HS-5 (cell line): ENCODE measurements around the gene TET2.

Source experiments
- DNase-seq: peaks from one replicate; pipeline ENCODE4 v3.0.0-alpha.2; 2012; ENCODE audit warnings: low read depth

TET2 gene

GRCh38 chr4:105140684-105141490 lies 5.8 kb upstream of the TET2 start:
- no peak for DNase-seq

DNA sequence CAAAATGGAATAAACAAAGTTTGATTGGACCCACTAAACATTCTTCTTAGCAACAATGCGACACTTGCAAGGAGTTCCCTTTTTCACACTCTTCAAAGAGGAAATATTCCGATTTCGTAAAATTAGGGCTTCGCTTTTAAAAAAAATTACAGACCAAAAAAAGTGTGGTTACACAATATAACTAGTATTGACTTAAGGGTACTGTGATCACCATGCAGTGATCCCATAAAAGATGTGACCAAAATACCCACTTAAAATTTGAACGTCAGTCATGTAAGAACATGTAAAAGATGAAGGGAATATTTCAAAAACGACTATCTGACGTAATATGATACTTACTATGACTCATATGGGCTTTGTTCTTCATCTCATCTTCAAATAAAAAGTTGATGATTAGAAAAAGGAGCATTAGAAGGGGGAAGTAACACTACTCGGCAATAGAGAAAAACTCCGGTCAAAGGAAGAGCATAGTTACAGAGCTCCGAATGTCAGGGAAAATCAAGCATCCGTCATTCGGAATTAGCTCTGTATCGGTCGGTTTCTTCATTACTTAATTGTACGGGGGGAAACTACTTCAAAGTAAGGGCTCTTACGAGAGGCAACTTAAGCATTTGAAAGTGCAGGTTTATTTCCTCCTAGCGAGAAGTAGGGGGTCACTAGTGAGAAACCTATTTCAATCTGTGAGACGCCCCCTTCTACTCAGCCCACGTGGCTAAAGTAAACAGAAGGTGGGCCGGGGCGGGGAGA lies 1.3 kb upstream of the TET2 start:
- no peak for DNase-seq

DNA sequence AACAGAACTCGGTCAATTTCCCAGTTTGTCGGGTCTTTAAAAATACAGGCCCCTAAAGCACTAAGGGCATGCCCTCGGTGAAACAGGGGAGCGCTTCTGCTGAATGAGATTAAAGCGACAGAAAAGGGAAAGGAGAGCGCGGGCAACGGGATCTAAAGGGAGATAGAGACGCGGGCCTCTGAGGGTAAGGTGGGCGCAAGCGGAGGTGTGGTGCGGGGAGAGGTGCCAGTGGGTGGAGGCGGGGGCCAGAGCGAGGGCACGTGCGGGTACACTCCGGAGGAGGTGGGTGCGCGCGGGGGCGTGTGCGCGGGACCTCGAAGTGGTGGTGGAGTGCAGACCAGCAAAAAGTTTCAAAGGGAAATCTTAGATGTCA lies 787 bp upstream of the TET2 start:
- DNase-seq, result no peak

- DNase-seq, result no peak
Measured at GRCh38 chr4:105147016-105147552, 408 bp downstream of the TET2 start.

GRCh38 chr4:105147553-105148161 lies 981 bp downstream of the TET2 start:
- DNase-seq, result no peak

DNA sequence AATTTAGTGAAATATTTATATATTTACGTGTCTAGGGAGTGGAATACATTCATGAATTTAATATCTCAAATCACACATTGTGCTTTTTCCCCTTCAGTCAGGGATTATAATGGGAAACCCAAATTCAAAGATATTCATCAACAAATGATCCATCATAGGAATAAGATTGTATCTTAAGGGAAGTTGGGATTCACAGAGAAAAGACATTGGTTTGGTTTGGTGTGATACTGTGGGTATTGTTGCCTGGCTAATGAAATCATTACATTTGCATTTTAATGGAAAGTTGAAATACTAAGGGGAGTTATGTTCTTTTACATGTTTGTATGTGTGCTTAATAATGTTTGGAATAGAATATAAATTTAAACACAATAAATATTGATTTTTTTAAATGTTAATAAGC lies 1.7 kb downstream of the TET2 start:
- no peak for DNase-seq

DNA sequence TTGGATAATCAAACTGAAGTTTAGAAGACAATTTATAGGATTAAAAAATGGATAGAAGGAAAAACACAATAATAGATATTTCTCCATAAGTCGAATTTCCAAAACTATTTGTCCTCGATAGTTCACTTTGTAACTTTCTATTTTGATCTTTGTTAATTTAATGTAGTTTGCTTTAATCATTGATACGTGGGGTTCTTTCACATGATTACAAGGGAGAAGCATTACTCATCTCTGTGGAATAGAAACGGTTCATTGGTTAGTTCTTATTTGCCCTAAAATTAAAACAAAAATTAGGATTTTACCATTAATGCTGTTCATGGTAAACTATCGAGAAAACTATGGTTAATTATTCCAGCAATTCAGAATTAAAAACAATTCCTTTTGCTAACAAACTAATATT lies 2.1 kb downstream of the TET2 start:
- no peak for DNase-seq

- no peak for DNase-seq
Measured at GRCh38 chr4:105149771-105150170, 3.1 kb downstream of the TET2 start.

- DNase-seq, result no peak
Measured at GRCh38 chr4:105150503-105150902, 3.8 kb downstream of the TET2 start.

DNA sequence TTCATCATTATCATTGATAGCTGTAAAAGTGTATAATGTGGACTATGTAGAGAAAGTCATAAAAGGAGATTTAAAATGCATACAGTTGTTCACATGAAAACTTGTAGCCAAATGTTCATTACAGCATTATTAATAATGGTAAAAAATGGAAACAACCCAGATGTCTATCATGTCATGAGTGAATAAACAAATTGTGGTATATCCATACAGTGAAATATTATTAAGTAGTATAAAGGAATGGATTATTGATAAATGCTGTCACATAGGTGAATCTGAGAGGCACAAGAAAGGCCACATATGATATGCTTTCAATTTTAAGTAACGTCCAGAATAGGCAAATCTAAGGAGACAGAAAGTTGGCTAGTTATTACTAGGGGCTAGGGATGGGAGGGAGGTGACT lies 7.1 kb downstream of the TET2 start:
- DNase-seq, result no peak

DNA sequence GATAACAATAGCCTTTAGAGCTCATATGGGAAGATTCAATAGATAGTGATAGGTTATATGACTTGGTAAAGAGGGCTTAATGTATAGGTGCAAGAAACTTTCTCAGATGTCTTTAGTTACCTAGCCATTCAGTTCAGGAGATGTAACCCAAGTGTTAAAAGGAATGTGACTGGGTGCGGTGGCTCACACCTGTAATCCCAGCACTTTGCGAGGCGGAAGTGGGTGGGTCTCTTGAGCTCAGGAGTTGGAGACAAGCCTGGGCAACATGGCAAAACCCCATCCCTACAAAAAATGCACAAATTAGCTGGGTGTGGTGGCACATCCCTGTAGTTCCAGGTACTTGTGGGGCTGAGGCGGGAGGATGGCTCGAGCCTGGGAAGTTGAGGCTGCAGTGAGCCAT lies 7.9 kb downstream of the TET2 start:
- no peak for DNase-seq

GRCh38 chr4:105155426-105155825 lies 8.8 kb downstream of the TET2 start:
- DNase-seq, result no peak

DNA sequence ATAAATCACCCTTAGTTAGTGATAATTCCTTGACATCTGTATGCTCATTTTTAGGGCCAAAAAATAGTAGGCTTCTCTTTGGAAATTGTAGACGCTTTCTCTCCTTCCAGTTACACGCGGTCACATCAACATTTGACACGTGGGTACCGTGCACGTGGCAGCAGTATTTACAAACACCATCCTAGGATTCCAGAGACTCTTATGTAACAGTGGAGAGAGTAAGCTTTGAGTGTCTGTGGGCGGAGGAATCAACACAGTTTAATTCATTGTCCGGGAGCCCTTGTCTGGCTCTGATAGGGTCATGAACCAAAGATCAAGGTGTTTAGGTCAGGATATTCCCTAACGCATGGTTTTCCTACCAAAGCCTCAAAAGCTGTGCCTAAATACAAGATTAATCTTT lies 12.2 kb downstream of the TET2 start:
- DNase-seq, result no peak

- no peak for DNase-seq
Measured at GRCh38 chr4:105162123-105162796, 15.6 kb downstream of the TET2 start.

DNA sequence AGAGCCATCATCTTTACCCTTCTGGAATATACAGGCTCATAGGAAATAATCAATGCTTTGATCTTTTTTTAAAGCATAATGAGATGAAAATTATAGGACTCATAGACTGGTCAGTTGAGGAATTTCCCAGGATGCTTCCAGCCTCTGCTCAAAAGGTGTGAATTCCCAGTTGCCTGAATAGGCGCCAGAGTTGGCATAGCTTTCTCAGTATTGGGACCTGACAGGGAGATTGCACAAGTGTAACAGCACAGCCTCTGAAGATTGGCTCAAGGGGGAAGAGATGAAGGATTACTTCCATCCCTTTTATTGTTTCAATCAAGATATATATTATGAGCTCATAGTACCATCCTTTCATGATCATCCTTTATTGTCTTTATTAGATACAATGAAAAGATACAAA lies 17.9 kb downstream of the TET2 start:
- DNase-seq, result no peak

DNA sequence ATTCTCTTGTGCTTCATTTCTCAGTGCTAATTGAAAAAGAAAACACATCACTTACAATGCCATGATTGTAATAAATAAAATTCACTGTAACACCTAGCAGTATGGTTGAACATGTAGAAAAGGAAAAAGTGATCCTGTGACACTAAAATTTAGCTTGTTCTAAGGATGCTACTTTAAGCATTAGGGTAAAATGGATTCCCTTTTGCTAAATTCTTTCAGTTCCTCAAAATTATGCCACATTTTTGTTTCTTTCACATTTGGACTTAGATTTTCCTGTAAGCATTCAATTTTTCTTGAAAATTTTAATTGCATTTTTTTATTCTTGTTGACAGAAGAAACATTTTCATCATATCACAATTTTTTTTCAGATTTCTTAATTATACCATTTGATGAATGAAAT lies 19.4 kb downstream of the TET2 start:
- DNase-seq, result no peak

DNA sequence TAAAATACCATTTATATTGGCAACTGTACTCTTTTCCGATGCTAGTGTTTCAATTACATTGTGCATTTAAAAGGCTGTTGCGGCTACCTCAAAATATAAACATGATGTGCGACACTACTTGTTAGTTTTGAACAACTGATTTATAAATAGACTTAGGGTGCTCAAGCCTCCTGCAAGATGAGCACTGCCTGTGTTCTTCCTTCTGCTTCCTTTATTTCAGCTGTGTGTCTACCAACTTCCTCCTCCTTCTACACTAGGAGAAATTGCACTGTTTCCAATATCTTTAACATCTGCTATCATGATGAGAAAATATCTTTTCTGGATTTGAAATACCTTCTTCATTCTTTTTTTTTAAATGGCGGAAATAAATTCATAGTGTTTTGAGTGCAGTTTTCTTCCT lies 24.0 kb downstream of the TET2 start:
- DNase-seq, result no peak

DNA sequence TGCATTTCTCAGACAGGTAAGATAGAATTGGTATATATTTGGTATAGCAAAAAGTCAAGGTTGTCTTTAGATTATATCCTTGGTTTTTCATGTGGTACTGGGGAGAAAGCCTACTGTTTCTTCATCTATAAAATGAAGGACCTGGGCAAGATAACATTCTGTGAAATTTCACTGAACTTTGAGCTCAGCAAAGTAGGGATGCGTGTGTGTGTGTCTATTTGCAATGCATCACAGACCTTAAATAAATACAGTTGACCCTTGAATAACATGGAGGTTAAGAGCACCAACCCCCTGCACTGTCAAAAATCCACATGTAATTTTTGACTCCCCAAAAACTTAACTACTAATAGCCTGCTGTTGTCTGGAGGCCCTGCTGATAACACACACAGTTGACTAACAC lies 25.2 kb downstream of the TET2 start:
- no peak for DNase-seq

GRCh38 chr4:105174098-105174497 lies 27.4 kb downstream of the TET2 start:
- DNase-seq, result no peak

GRCh38 chr4:105179539-105180401 lies 33.1 kb downstream of the TET2 start:
- no peak for DNase-seq

DNA sequence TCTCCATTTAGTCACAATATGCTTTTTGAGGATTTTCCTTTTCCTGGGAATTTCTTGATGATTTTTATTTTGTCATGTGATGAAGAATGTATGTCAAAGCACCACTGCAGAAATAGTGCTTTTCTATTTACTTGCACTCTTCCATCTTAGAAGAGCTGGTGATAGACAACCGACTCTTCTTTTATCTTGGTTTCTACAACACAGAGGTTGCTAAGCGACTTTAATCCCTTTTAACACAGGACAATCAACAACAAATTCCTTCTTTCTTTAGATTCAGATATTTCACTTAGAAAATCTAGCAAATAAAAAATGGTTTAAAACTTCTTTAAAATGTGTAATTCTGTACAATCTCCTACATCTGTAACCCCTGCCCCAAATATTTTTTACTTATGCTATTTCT lies 34.6 kb downstream of the TET2 start:
- no peak for DNase-seq

GRCh38 chr4:105182211-105182610 lies 35.5 kb downstream of the TET2 start:
- no peak for DNase-seq
